ENCODE data around the gene USP49.

The USP49 gene

GRCh38 chr6:41780551-41781365, 114.4 kb downstream of the USP49 start, which contains the start of gene PRICKLE4 (continued):
- TF ChIP-seq ZNF155 (tag by site-specific recombination; IDR thresholded peaks at IDR 0.05) (no peak), TCF7L2 (IDR thresholded peaks at IDR 0.05; ENCODE audit: borderline replicate concordance, low read depth, low read length) (no peak), ZBTB21 (tag by site-specific recombination; IDR thresholded peaks at IDR 0.05) (no peak), EGR2 (tag by site-specific recombination; IDR thresholded peaks at IDR 0.05; ENCODE audit: low read depth) (no peak)

- Histone ChIP-seq H3K9me3 (ENCODE audit: control insufficient read depth, insufficient read depth, low read depth, low read length) (no peaks in the 10 kb centered on the region), H3K27ac (ENCODE audit: extremely low read depth, low read depth, low read length) (peak within 1 kb of the TSS; percentile 52; the same call in 1 of the 2 replicates), H3K4me1 (ENCODE audit: control insufficient read depth, insufficient read depth, low read length) (peaks cover 6% of the 10 kb centered on the region), H3K36me3 (ENCODE audit: control insufficient read depth in 2 of 2, insufficient read depth in 1 of 2, low read length in 2 of 2) (peaks cover 4 to 21% of the 10 kb centered on the region in 2 experiments; a peak in 1 of 3 replicates), H3K4me3 (ENCODE audit: low read depth, low read length) (peak within 1 kb of the TSS; percentile 59)
- POLR2A ChIA-PET: interaction anchor here (1.0 kb wide), 1 partner anchor 46 kb away, joined by 6 read pairs; no protein-coding TSS in a partner anchor
- CTCF ChIA-PET: interaction anchor here (0.6 to 10.9 kb wide), 5 partner anchors 47 to 331 kb away, joined by 3 to 192 read pairs (median 3); no protein-coding TSS in a partner anchor
- TF ChIP-seq ZNF626 (tag by site-specific recombination; IDR thresholded peaks at IDR 0.05) (no peak), ZNF140 (tag by site-specific recombination; IDR thresholded peaks at IDR 0.05) (no peak), GLI2 (tag by site-specific recombination; IDR thresholded peaks at IDR 0.05; ENCODE audit: borderline replicate concordance, low read depth) (no peak), ZNF341 (tag by site-specific recombination; IDR thresholded peaks at IDR 0.05; ENCODE audit: low read depth) (peak; percentile 10; the same call in 1 of the 2 replicates), ZBTB21 (tag by site-specific recombination; IDR thresholded peaks at IDR 0.05) (peak; percentile 35; the same call in 1 of the 2 replicates), REPIN1 (tag by site-specific recombination; IDR thresholded peaks at IDR 0.05; ENCODE audit: low read depth) (no peak), ZSCAN5A (tag by site-specific recombination; IDR thresholded peaks at IDR 0.05) (0 out of 2 replicates have a peak, but pooled peaks have one; percentile 52), ZBTB48 (tag by site-specific recombination; IDR thresholded peaks at IDR 0.05) (no peak; the same call in none of the 2 replicates), ZBTB17 (tag by site-specific recombination; IDR thresholded peaks at IDR 0.05) (0 out of 2 replicates have a peak, but pooled peaks have one; percentile 51), GLI4 (tag by site-specific recombination; IDR thresholded peaks at IDR 0.05) (0 out of 2 replicates have a peak, but pooled peaks have one; percentile 17), ZNF571 (tag by site-specific recombination; IDR thresholded peaks at IDR 0.05) (no peak), ZNF354C (tag by site-specific recombination; IDR thresholded peaks at IDR 0.05; ENCODE audit: borderline replicate concordance, low read depth) (no peak), ZNF692 (tag by site-specific recombination; IDR thresholded peaks at IDR 0.05) (peak; percentile 78), ZBTB1 (tag by site-specific recombination; IDR thresholded peaks at IDR 0.05) (no peak), ZNF324 (tag by site-specific recombination; IDR thresholded peaks at IDR 0.05) (peak; percentile 75; the same call in 1 of the 2 replicates), PATZ1 (tag by site-specific recombination; IDR thresholded peaks at IDR 0.05) (peak; percentile 91), ZNF24 (tag by site-specific recombination; IDR thresholded peaks at IDR 0.05) (0 out of 2 replicates have a peak, but pooled peaks have one; percentile 28), ZNF501 (tag by site-specific recombination; IDR thresholded peaks at IDR 0.05) (peak; percentile 70; the same call in 1 of the 2 replicates), ZNF600 (tag by site-specific recombination; IDR thresholded peaks at IDR 0.05) (no peak), ZNF544 (tag by site-specific recombination; IDR thresholded peaks at IDR 0.05) (no peak), ZNF645 (tag by site-specific recombination; IDR thresholded peaks at IDR 0.05) (no peak), ZNF404 (tag by site-specific recombination; IDR thresholded peaks at IDR 0.05) (no peak), KLF7 (tag by site-specific recombination; IDR thresholded peaks at IDR 0.05; ENCODE audit: borderline replicate concordance) (peak; percentile 63; the same call in 1 of the 2 replicates), ZNF214 (tag by site-specific recombination; IDR thresholded peaks at IDR 0.05; ENCODE audit: borderline replicate concordance) (no peak), SP3 (tag by site-specific recombination; IDR thresholded peaks at IDR 0.05) (peak; percentile 98), ZNF157 (tag by site-specific recombination; IDR thresholded peaks at IDR 0.05) (no peak)
Measured at GRCh38 chr6:41779788-41780550, 115.2 kb downstream of the USP49 start, which contains the start of gene FRS3. Gene FRS3 (minus strand): TSS chr6:41779900. CDS start chr6:41776987, 2,913 bp downstream.

All from HEK293 (cell line).